Suprapubic skin (tissue), 4 donors: ENCODE data around the gene ADA. TPM values are rescaled to one million over a fixed set of nuclear protein-coding genes. Genes with fewer than 3 reads are reported as not detected.

Experiments
- DNase-seq, 2 donors: peaks; one replicate each; pipeline ENCODE4 v3.0.0-alpha.2; 2019; ENCODE audit warnings: low spot score in 2 of 2
- H3K27ac ChIP-seq: fragments of 200-600 bp; sonication (generic); one replicate; pipeline ENCODE4 v1.5.1; 2019
- H3K27me3 ChIP-seq: fragments of 200-600 bp; sonication (generic); one replicate; pipeline ENCODE4 v1.5.1; 2019
- H3K36me3 ChIP-seq: fragments of 200-600 bp; sonication (generic); one replicate; pipeline ENCODE4 v1.5.1; 2019
- H3K4me1 ChIP-seq: fragments of 200-600 bp; sonication (generic); one replicate; pipeline ENCODE4 v1.5.1; 2019
- H3K4me3 ChIP-seq: fragments of 200-600 bp; sonication (generic); one replicate; pipeline ENCODE4 v1.5.1; 2019; ENCODE audit warnings: mild to moderate bottlenecking
- H3K9me3 ChIP-seq: fragments of 200-600 bp; sonication (generic); one replicate; pipeline ENCODE4 v1.5.1; 2019
- EP300 ChIP-seq: sonication (generic); formaldehyde crosslinking; IDR thresholded peaks from one replicate; pipeline ENCODE4 v1.6.1; 2017; ENCODE audit warnings: antibody characterized with exemption
- POLR2A ChIP-seq, 2 donors: fragments of 450-650 bp; IDR thresholded peaks; one replicate each; pipeline ENCODE4 v1.6.1; 2017; ENCODE audit warnings: antibody characterized with exemption in 2 of 2, mild to moderate bottlenecking in 2 of 2, moderate library complexity in 2 of 2
- POLR2AphosphoS5 ChIP-seq, 3 donors: sonication (generic); formaldehyde crosslinking; IDR thresholded peaks; one replicate each; pipeline ENCODE4 v1.6.1; 2017; ENCODE audit warnings: antibody characterized with exemption in 3 of 3
- WGBS: methylation state at CpG from one replicate; pipeline ENCODE4 v1.1.5; 2018; 5-methylcytosine and 5-hydroxymethylcytosine counted together
- total RNA-seq, 4 donors: library from RNA; depleted of rRNA; stranded (reverse); fragments of >200 nt; gene quantifications; one replicate each; pipeline ENCODE4 v1.1.0, GENCODE V29; 2016
- TF ChIP-seq, protein P1 (sequence below), 2 donors: fragments of 200-600 bp in 1 of 2; fragments of 450-650 bp in 1 of 2; sonication (generic) in 1 of 2; IDR thresholded peaks; one replicate each; pipeline ENCODE4 v1.5.1; 2016 to 2019; ENCODE audit warnings: antibody characterized with exemption in 2 of 2, mild to moderate bottlenecking in 1 of 2, moderate library complexity in 1 of 2

ADA gene
- total RNA-seq, 4 donors from 2014 or later = 4.1 to 9.4 (median 7.8) TPM

DNA sequence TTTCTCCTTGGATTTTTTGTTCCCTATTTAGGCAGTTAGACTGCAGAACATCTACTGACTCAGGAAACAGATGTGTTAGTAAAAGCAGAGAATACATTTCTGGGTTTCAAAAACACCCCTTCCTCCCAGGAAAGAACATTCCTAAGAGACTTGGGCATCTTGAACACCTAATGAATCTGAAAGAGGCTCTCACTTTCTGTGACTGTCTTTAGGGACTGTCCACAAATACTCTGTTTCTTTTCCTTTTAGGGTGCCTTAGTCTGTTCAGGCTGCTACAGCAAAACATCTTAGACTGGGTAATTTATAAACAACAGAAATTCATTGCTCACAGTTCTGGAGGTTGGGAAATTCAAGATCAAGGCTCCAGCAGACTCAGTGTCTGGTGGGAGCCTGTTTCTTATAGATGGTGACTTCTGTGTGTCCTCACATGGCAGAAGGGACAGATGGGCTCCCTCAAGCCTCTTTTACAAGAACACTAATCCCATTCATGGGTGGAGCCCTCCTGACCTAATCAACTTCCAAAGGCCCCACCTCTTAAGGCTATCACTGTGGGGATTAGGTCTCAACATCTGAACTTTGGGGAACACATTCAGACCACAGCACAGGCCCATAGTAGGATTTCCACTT lies 44.3 kb upstream of the ADA start:
- no peak overlapping the region for H3K4me3 ChIP-seq
- H3K4me1 ChIP-seq = peaks cover 52% of the 10 kb centered on the region

DNA sequence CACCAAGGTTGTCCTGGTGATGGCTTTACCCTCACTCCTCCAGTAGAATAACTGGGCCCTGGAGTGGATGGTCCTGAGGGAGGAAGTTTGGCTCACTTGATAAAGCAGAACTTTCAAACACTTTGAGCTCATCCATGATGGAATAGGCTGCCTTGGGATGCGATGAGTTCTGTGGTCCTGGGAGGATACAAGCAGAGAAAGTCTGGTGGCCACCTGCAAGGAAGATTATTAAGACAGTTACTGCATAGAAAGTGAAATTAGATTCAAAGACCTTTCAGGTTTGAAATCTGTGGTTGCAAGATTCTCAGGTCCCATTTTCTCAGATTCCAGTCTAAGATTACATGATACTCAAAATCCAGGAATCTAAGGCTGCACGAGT lies 43.8 kb upstream of the ADA start:
- TF ChIP-seq POLR2AphosphoS5 (IDR thresholded peaks at IDR 0.05) (no peak), POLR2A (IDR thresholded peaks at IDR 0.05) (no peak), EP300 (no peak)
- TF ChIP-seq, protein P1, sequence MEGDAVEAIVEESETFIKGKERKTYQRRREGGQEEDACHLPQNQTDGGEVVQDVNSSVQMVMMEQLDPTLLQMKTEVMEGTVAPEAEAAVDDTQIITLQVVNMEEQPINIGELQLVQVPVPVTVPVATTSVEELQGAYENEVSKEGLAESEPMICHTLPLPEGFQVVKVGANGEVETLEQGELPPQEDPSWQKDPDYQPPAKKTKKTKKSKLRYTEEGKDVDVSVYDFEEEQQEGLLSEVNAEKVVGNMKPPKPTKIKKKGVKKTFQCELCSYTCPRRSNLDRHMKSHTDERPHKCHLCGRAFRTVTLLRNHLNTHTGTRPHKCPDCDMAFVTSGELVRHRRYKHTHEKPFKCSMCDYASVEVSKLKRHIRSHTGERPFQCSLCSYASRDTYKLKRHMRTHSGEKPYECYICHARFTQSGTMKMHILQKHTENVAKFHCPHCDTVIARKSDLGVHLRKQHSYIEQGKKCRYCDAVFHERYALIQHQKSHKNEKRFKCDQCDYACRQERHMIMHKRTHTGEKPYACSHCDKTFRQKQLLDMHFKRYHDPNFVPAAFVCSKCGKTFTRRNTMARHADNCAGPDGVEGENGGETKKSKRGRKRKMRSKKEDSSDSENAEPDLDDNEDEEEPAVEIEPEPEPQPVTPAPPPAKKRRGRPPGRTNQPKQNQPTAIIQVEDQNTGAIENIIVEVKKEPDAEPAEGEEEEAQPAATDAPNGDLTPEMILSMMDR (IDR thresholded peaks at IDR 0.05) = no peak
- no peak for DNase-seq
- Histone ChIP-seq H3K4me1 (peaks cover 52% of the 10 kb centered on the region), H3K27me3 (no peaks in the 10 kb centered on the region), H3K4me3 (peak overlapping the region; percentile 12), H3K9me3 (no peaks in the 10 kb centered on the region), H3K27ac (peak overlapping the region; percentile 83), H3K36me3 (no peaks in the 10 kb centered on the region)
- 56% methylated on average over 2 of the region's 2 CpGs for WGBS

More for the DNA sequence above, 44.3 kb upstream of the ADA start:
- H3K27ac ChIP-seq = peak overlapping the region; percentile 83
- DNase-seq = no peak
- TF ChIP-seq POLR2AphosphoS5 (IDR thresholded peaks at IDR 0.05) (no peak), EP300 (peak; percentile 33)
- no peaks in the 10 kb centered on the region for H3K36me3 ChIP-seq
- no peaks in the 10 kb centered on the region for H3K9me3 ChIP-seq
- no peaks in the 10 kb centered on the region for H3K27me3 ChIP-seq

GRCh38 chr20:44694159-44694558 lies 42.7 kb upstream of the ADA start:
- H3K9me3 ChIP-seq = no peaks in the 10 kb centered on the region
- H3K4me3 ChIP-seq = no peak overlapping the region
- H3K36me3 ChIP-seq = no peaks in the 10 kb centered on the region
- DNase-seq = no peak
- TF ChIP-seq POLR2A (IDR thresholded peaks at IDR 0.05) (no peak), EP300 (no peak), POLR2AphosphoS5 (IDR thresholded peaks at IDR 0.05) (no peak)
- TF ChIP-seq, protein P1 (IDR thresholded peaks at IDR 0.05) = no peak
- 90% methylated on average over 4 of the region's 4 CpGs for WGBS
- peaks cover 52% of the 10 kb centered on the region for H3K4me1 ChIP-seq
- H3K27me3 ChIP-seq = no peaks in the 10 kb centered on the region
- peak overlapping the region; percentile 83 for H3K27ac ChIP-seq

DNA sequence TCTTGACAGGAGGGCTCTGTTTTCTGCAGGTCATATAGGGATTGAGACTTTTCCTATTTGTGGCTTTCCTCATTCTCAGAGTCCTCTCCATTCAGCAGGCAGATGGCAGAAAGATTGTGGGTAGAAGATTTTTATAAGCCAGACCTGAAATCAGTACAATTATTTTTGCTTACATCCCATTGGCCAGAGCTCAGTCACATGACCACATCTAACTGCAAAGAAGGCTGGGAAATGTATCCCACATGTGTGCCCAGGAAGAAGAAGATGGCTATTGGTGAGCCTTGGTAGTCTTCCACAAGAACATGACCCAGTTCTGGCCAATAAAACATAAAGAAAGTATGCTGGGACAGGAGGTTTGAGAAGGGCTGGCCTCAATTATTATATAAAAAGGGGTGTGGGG lies 42.1 kb upstream of the ADA start:
- no peaks in the 10 kb centered on the region for H3K9me3 ChIP-seq
- DNase-seq = no peak
- TF ChIP-seq POLR2A (IDR thresholded peaks at IDR 0.05) (no peak), EP300 (no peak), POLR2AphosphoS5 (IDR thresholded peaks at IDR 0.05) (no peak)
- TF ChIP-seq, protein P1 (IDR thresholded peaks at IDR 0.05) = no peak
- no peaks in the 10 kb centered on the region for H3K36me3 ChIP-seq
- H3K27me3 ChIP-seq = no peaks in the 10 kb centered on the region
- no peak overlapping the region for H3K4me3 ChIP-seq
- peaks cover 52% of the 10 kb centered on the region for H3K4me1 ChIP-seq
- H3K27ac ChIP-seq = peak overlapping the region; percentile 83

DNA sequence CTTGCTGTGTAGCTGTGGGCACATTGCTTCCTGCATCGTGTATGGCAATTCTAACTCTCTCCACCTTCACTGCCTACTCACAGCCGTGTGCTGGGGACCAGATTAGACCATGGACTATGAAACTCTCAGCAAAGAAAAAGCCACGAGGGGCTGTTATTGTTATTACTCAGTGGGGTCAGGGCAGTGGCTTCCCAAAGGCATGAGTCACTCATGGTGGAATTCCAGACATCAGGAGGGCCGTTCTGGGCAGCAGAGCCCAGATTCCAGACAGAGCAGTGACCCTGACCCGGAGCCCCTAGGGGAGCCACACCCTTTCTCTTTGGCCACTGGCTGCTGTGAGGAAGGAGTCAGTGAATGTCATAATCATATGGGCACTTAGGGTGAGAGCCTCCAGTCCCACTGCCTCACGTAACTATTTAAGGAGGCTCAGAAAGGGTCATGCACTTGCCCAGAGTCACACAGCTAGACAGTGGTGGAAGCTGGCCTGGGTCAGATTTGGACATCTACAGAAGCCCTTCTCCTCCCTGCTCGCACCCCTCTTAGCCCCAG lies 41.5 kb upstream of the ADA start:
- TF ChIP-seq POLR2AphosphoS5 (IDR thresholded peaks at IDR 0.05) (peak in 2 of 3 donors; percentile 56 to 82), POLR2A (IDR thresholded peaks at IDR 0.05) (no peak)
- peak; percentile 89 to 91 for DNase-seq
- Histone ChIP-seq H3K27ac (peak overlapping the region; percentile 86), H3K4me1 (peaks cover 52% of the 10 kb centered on the region), H3K4me3 (no peak overlapping the region), H3K27me3 (no peaks in the 10 kb centered on the region), H3K9me3 (no peaks in the 10 kb centered on the region), H3K36me3 (no peaks in the 10 kb centered on the region)
- 30% methylated on average over 6 of the region's 7 CpGs for WGBS

- no peaks in the 10 kb centered on the region for H3K27me3 ChIP-seq
- peak overlapping the region; percentile 86 for H3K27ac ChIP-seq
- peak; percentile 66 for TF ChIP-seq EP300
- TF ChIP-seq POLR2AphosphoS5 (IDR thresholded peaks at IDR 0.05) = peak in 1 of 3 donors; percentile 64
- TF ChIP-seq, protein P1 (IDR thresholded peaks at IDR 0.05) = no peak
- TF ChIP-seq POLR2A (IDR thresholded peaks at IDR 0.05) = no peak
- peak; percentile 84 to 89 for DNase-seq
- H3K36me3 ChIP-seq = no peaks in the 10 kb centered on the region
- H3K4me3 ChIP-seq = no peak overlapping the region
- peaks cover 50% of the 10 kb centered on the region for H3K4me1 ChIP-seq
- H3K9me3 ChIP-seq = no peaks in the 10 kb centered on the region
- 35% methylated on average over 7 of the region's 7 CpGs for WGBS
These were observed 40.2 kb upstream of the ADA start for GRCh38 chr20:44691424-44692423.
